Common myeloid progenitor, CD34-positive (primary cell): Measurements from ENCODE around the gene TRIM71.

ENCODE experiments used
- CTCF ChIA-PET: fragments of 350-600 bp; sonication (Branson Sonifier 250); formaldehyde crosslinking; loops from one replicate; lab custom pipeline; 2021; ENCODE audit warnings: antibody characterized with exemption; lab: Charles Lee
- POLR2A ChIA-PET: fragments of 350-600 bp; sonication (Branson Sonifier 250); formaldehyde crosslinking; loops from one replicate; lab custom pipeline; 2021; ENCODE audit warnings: antibody characterized with exemption; lab: Charles Lee
- DNase-seq, 3 donors: peaks; one replicate each; pipeline versions ENCODE4 v3.0.0 to v3.0.0-alpha.2; 2013
- H3K27ac ChIP-seq, 2 experiments: 1 replicate in 1 of 2; 2 replicates in 1 of 2; pipeline ENCODE4 v1.7.0; 2013; ENCODE audit warnings: inconsistent platforms in 2 of 2, low read length in 2 of 2, mild to moderate bottlenecking in 2 of 2, low read depth in 1 of 2, moderate library complexity in 1 of 2; ENCODE audit not compliant: severe bottlenecking in 2 of 2, insufficient read depth in 1 of 2, poor library complexity in 1 of 2
- H3K27me3 ChIP-seq, 5 experiments: replicated peaks in 2 of 5; 1 replicate in 3 of 5; 2 replicates in 2 of 5; pipeline versions ENCODE4 v1.6.1 to v1.7.0; 2013; ENCODE audit warnings: low read length in 4 of 5, mild to moderate bottlenecking in 2 of 5, moderate library complexity in 2 of 5, inconsistent platforms in 1 of 5; ENCODE audit not compliant: insufficient read depth in 5 of 5, control insufficient read depth in 4 of 5
- H3K36me3 ChIP-seq, 4 experiments: 1 replicate in 2 of 4; 2 replicates in 2 of 4; pipeline versions ENCODE4 v1.6.1 to v1.7.0; 2013; ENCODE audit warnings: low read length in 3 of 4, control low read depth in 1 of 4, mild to moderate bottlenecking in 1 of 4; ENCODE audit not compliant: control insufficient read depth in 4 of 4, insufficient read depth in 4 of 4
- H3K4me1 ChIP-seq, 4 experiments: 1 replicate in 3 of 4; 2 replicates in 1 of 4; pipeline versions ENCODE4 v1.6.1 to v1.7.1; 2013; ENCODE audit warnings: low read length in 3 of 4, mild to moderate bottlenecking in 3 of 4, control low read depth in 1 of 4, inconsistent platforms in 1 of 4, moderate library complexity in 1 of 4; ENCODE audit not compliant: control insufficient read depth in 4 of 4, insufficient read depth in 4 of 4; ENCODE audit errors: control extremely low read depth in 1 of 4
- H3K4me3 ChIP-seq, 7 experiments: 1 replicate in 4 of 7; 2 replicates in 3 of 7; pipeline versions ENCODE4 v1.5.1 to v1.7.0; 2013; ENCODE audit warnings: mild to moderate bottlenecking in 7 of 7, low read length in 6 of 7, moderate library complexity in 6 of 7, inconsistent platforms in 2 of 7, low read depth in 2 of 7, control low read depth in 1 of 7; ENCODE audit not compliant: insufficient read depth in 4 of 7, control insufficient read depth in 1 of 7; ENCODE audit errors: extremely low read depth in 1 of 7
- H3K9me3 ChIP-seq, 5 experiments: 1 replicate in 4 of 5; 2 replicates in 1 of 5; pipeline versions ENCODE4 v1.6.1 to v1.7.1; 2013; ENCODE audit warnings: low read length in 4 of 5, mild to moderate bottlenecking in 2 of 5, inconsistent platforms in 1 of 5, low read depth in 1 of 5, moderate library complexity in 1 of 5; ENCODE audit not compliant: control insufficient read depth in 4 of 5, insufficient read depth in 2 of 5; ENCODE audit errors: control extremely low read depth in 1 of 5
- WGBS: methylation state at CpG from one replicate; pipeline ENCODE4 v1.1.5; 2013; ENCODE audit not compliant: insufficient coverage; 5-methylcytosine and 5-hydroxymethylcytosine counted together

TRIM71 gene

GRCh38 chr3:32814361-32814760 lies 3.4 kb upstream of the TRIM71 start:
- Histone ChIP-seq H3K27me3 (peaks cover 0 to 22% (median 3%) of the 10 kb centered on the region in 5 experiments), H3K27ac (no peak overlapping the region), H3K4me1 (peaks cover 20 to 65% (median 57%) of the 10 kb centered on the region in 4 experiments), H3K36me3 (peaks cover 0 to 7% (median under 1%) of the 10 kb centered on the region in 4 experiments), H3K9me3 (peaks cover 0 to under 1% (median 0%) of the 10 kb centered on the region in 5 experiments), H3K4me3 (peak overlapping the region in 4 of 7 experiments; percentile 20 to 47 (median 36))
- ChIA-PET POLR2A (no interaction called here), CTCF (interaction anchor here (0.9 to 2.2 kb wide), 8 partner anchors 10 to 133 kb away, joined by 3 to 5 read pairs (median 4); no protein-coding TSS in a partner anchor)
- peak; percentile 90 to 98 (median 98) for DNase-seq
- WGBS = 0% methylated on average over 3 of the region's 6 CpGs

GRCh38 chr3:32815841-32816438 lies 1.9 kb upstream of the TRIM71 start:
- Histone ChIP-seq H3K4me1 (peaks cover 20 to 78% (median 58%) of the 10 kb centered on the region in 4 experiments), H3K9me3 (peaks cover 0 to 7% (median 0%) of the 10 kb centered on the region in 5 experiments), H3K36me3 (peaks cover 0 to 15% (median 3%) of the 10 kb centered on the region in 4 experiments), H3K27ac (no peak overlapping the region), H3K4me3 (peak overlapping the region in 5 of 7 experiments; percentile 28 to 80 (median 66)), H3K27me3 (peaks cover 0 to 30% (median 10%) of the 10 kb centered on the region in 5 experiments)
- ChIA-PET CTCF (interaction anchor here (0.7 to 1.6 kb wide), 2 partner anchors 57 to 67 kb away, joined by 3 to 6 read pairs; no protein-coding TSS in a partner anchor), POLR2A (interaction anchor here (0.7 kb wide), 1 partner anchor 625 kb away, joined by 3 read pairs; no protein-coding TSS in a partner anchor)
- DNase-seq = peak in 2 of 3 donors; percentile 28
- WGBS = 27% methylated on average over 11 of the region's 21 CpGs

- peaks cover 20 to 79% (median 58%) of the 10 kb centered on the region in 4 experiments for H3K4me1 ChIP-seq
- CTCF ChIA-PET = interaction anchor here (1.6 kb wide), 1 partner anchor 57 kb away, joined by 6 read pairs; no protein-coding TSS in a partner anchor
Observed at GRCh38 chr3:32816439-32817256, 1.1 kb upstream of the TRIM71 start.

GRCh38 chr3:32817257-32817557 lies 590 bp upstream of the TRIM71 start:
- H3K27ac ChIP-seq = no peak overlapping the region
- peak in 1 of 3 donors; percentile 64 for DNase-seq
- ChIA-PET POLR2A (interaction anchor here (0.8 kb wide), 1 partner anchor 37 kb away, joined by 3 read pairs; no protein-coding TSS in a partner anchor), CTCF (no interaction called here)
- H3K9me3 ChIP-seq = peaks cover 0 to 7% (median 0%) of the 10 kb centered on the region in 5 experiments
- peaks cover 20 to 82% (median 58%) of the 10 kb centered on the region in 4 experiments for H3K4me1 ChIP-seq
- under 1% methylated on average over 49 of the region's 49 CpGs for WGBS
- peaks cover 0 to 24% (median 3%) of the 10 kb centered on the region in 4 experiments for H3K36me3 ChIP-seq
- H3K27me3 ChIP-seq = peaks cover 0 to 39% (median 10%) of the 10 kb centered on the region in 5 experiments
- peak overlapping the region in 6 of 7 experiments; percentile 49 to 80 (median 71) for H3K4me3 ChIP-seq

More at GRCh38 chr3:32816439-32817256, 1.1 kb upstream of the TRIM71 start:
- peak; percentile 42 to 76 (median 64) for DNase-seq
- Histone ChIP-seq H3K4me3 (peak overlapping the region; percentile 41 to 80 (median 70)), H3K27ac (no peak overlapping the region), H3K27me3 (peaks cover 0 to 34% (median 10%) of the 10 kb centered on the region in 5 experiments), H3K9me3 (peaks cover 0 to 7% (median 0%) of the 10 kb centered on the region in 5 experiments), H3K36me3 (peaks cover 0 to 19% (median 3%) of the 10 kb centered on the region in 4 experiments)
- POLR2A ChIA-PET = interaction anchor here (0.8 kb wide), 1 partner anchor 36 kb away, joined by 3 read pairs; no protein-coding TSS in a partner anchor
- WGBS = 0% methylated on average over 62 of the region's 85 CpGs

- H3K27me3 ChIP-seq = peaks cover 0 to 39% (median 10%) of the 10 kb centered on the region in 5 experiments
- peaks cover 20 to 77% (median 53%) of the 10 kb centered on the region in 4 experiments for H3K4me1 ChIP-seq
- peak in 2 of 3 donors; percentile 44 to 62 for DNase-seq
- CTCF ChIA-PET = no interaction called here
- no peak overlapping the region for H3K27ac ChIP-seq
- peaks cover 0 to 25% (median 3%) of the 10 kb centered on the region in 4 experiments for H3K36me3 ChIP-seq
- peak overlapping the region; percentile 22 to 80 (median 70) for H3K4me3 ChIP-seq
- POLR2A ChIA-PET = no interaction called here
- WGBS = 2% methylated on average over 106 of the region's 111 CpGs
- H3K9me3 ChIP-seq = peaks cover 0 to 7% (median 0%) of the 10 kb centered on the region in 5 experiments
Observed at GRCh38 chr3:32818229-32818969, 602 bp downstream of the TRIM71 start.

GRCh38 chr3:32818970-32819511 lies 1.2 kb downstream of the TRIM71 start:
- H3K36me3 ChIP-seq = peaks cover 0 to 25% (median 3%) of the 10 kb centered on the region in 4 experiments
- ChIA-PET POLR2A (no interaction called here), CTCF (no interaction called here)
- peaks cover 17 to 71% (median 49%) of the 10 kb centered on the region in 4 experiments for H3K4me1 ChIP-seq
- H3K9me3 ChIP-seq = peaks cover 0 to 7% (median 0%) of the 10 kb centered on the region in 5 experiments
- 56% methylated on average over 18 of the region's 25 CpGs for WGBS
- peak overlapping the region; percentile 22 to 80 (median 70) for H3K4me3 ChIP-seq
- H3K27ac ChIP-seq = no peak overlapping the region
- no peak for DNase-seq
- peaks cover 0 to 39% (median 10%) of the 10 kb centered on the region in 5 experiments for H3K27me3 ChIP-seq
